Measurements from ENCODE around the gene SELENOO. TPM values are rescaled to one million over a fixed set of nuclear protein-coding genes. Genes with fewer than 3 reads are reported as not detected.

Gene SELENOO
- total RNA-seq, 1 experiment from 2014 or later: 34.3 TPM

GRCh38 chr22:50252082-50253045, 51.6 kb downstream of the SELENOO start:
- Histone ChIP-seq H3K36me3 (ENCODE audit: control insufficient read depth, insufficient read depth, low read length) (no peaks in the 10 kb centered on the region), H3K4me1 (ENCODE audit: control insufficient read depth, insufficient read depth, low read length) (peaks cover 25% of the 10 kb centered on the region), H3K9me3 (ENCODE audit: control insufficient read depth, insufficient read depth, low read depth, low read length) (no peaks in the 10 kb centered on the region), H3K27me3 (ENCODE audit: control insufficient read depth, insufficient read depth, low read length) (no peaks in the 10 kb centered on the region), H3K4me3 (ENCODE audit: low read depth in 2 of 2, low read length in 2 of 2) (peak overlapping the region; percentile 62 to 66), H3K27ac (ENCODE audit: low read length) (peak overlapping the region; percentile 70)
- in situ Hi-C loops (cut with HindIII; ENCODE audit: low pct_unique_long_range_greater_than_20kb, low sequenced_read_pairs): no loop called here
- TF ChIP-seq REST (IDR thresholded peaks at IDR 0.05; ENCODE audit: insufficient read depth in 1 of 2, low read depth in 2 of 2, low read length in 1 of 2) (no peak), CTCF (IDR thresholded peaks at IDR 0.05) (peak; percentile 83), SIN3A (IDR thresholded peaks at IDR 0.05; ENCODE audit: borderline replicate concordance, insufficient read depth, low read depth, low read length) (no peak), TCF7L2 (IDR thresholded peaks at IDR 0.05; ENCODE audit: low read depth, low read length) (0 out of 2 replicates have a peak, but pooled peaks have one; percentile 21), POLR2AphosphoS5 (IDR thresholded peaks at IDR 0.05; ENCODE audit: low read depth, low read length) (peak; percentile 55; the same call in 1 of the 2 replicates)
- BruUV-seq (replicated peaks): no TSS peak
- no peak for DNase-seq (ENCODE audit: low read depth, low spot score)
- peak; percentile 83 for ATAC-seq
- intact Hi-C loops (cut with micrococcal nuclease; ENCODE audit: unreplicated experiment): no loop called here
- ChIA-PET CTCF (interaction anchor here (0.7 to 1.3 kb wide), 3 partner anchors 21 to 90 kb away, joined by 3 to 5 read pairs (median 3); no protein-coding TSS in a partner anchor), POLR2A (interaction anchor here (0.6 kb wide), 1 partner anchor 193 kb away, joined by 5 read pairs; no protein-coding TSS in a partner anchor)

GRCh38 chr22:50253046-50253915, 52.5 kb downstream of the SELENOO start:
- no peaks in the 10 kb centered on the region for H3K36me3 ChIP-seq (ENCODE audit: control insufficient read depth, insufficient read depth, low read length)
- H3K27ac ChIP-seq (ENCODE audit: low read length): 0 out of 2 replicates have a peak overlapping the region, but pooled peaks have one; percentile 29
- BruUV-seq (replicated peaks): no TSS peak
- ChIA-PET CTCF (interaction anchor here (0.7 to 1.3 kb wide), 3 partner anchors 20 to 89 kb away, joined by 3 to 5 read pairs (median 3); no protein-coding TSS in a partner anchor), POLR2A (interaction anchor here (0.6 kb wide), 1 partner anchor 192 kb away, joined by 5 read pairs; no protein-coding TSS in a partner anchor)
- no peak for DNase-seq (ENCODE audit: low read depth, low spot score)
- intact Hi-C loops (cut with micrococcal nuclease; ENCODE audit: unreplicated experiment): no loop called here
- H3K9me3 ChIP-seq (ENCODE audit: control insufficient read depth, insufficient read depth, low read depth, low read length): no peaks in the 10 kb centered on the region
- no peak for ATAC-seq
- in situ Hi-C loops (cut with HindIII; ENCODE audit: low pct_unique_long_range_greater_than_20kb, low sequenced_read_pairs): no loop called here
- no peak overlapping the region for H3K4me3 ChIP-seq (ENCODE audit: low read depth in 2 of 2, low read length in 2 of 2)
- H3K27me3 ChIP-seq (ENCODE audit: control insufficient read depth, insufficient read depth, low read length): no peaks in the 10 kb centered on the region
- peaks cover 27% of the 10 kb centered on the region for H3K4me1 ChIP-seq (ENCODE audit: control insufficient read depth, insufficient read depth, low read length)
- no peak for TF ChIP-seq CTCF (IDR thresholded peaks at IDR 0.05)
- TF ChIP-seq REST (IDR thresholded peaks at IDR 0.05; ENCODE audit: insufficient read depth in 1 of 2, low read depth in 2 of 2, low read length in 1 of 2): no peak
- no peak for TF ChIP-seq SIN3A (IDR thresholded peaks at IDR 0.05; ENCODE audit: borderline replicate concordance, insufficient read depth, low read depth, low read length)
- no peak for TF ChIP-seq TCF7L2 (IDR thresholded peaks at IDR 0.05; ENCODE audit: low read depth, low read length)
- TF ChIP-seq POLR2AphosphoS5 (IDR thresholded peaks at IDR 0.05; ENCODE audit: low read depth, low read length): no peak
